ENCODE results near the gene KCNH8. TPM values are rescaled to one million over a fixed set of nuclear protein-coding genes. Genes with fewer than 3 reads are reported as not detected.

Gene KCNH8
- total and polyA plus RNA-seq, 7 donors: 0.11 to 0.24 TPM; not detected in 5

- DNase-seq: no peak
- Histone ChIP-seq H3K9me3 (no peaks in the 10 kb centered on the region), H3K36me3 (ENCODE audit: insufficient read depth in 1 of 2, low read depth in 1 of 2) (no peaks in the 10 kb centered on the region), H3K27ac (no peak overlapping the region), H3K4me3 (no peak overlapping the region), H3K27me3 (ENCODE audit: insufficient read depth in 3 of 3, low read length in 2 of 3) (no peaks in the 10 kb centered on the region), H3K4me1 (no peaks in the 10 kb centered on the region)
- no peak for ATAC-seq
- 70 to 77% (median 74%) methylated on average over 6 of the region's 6 CpGs for WGBS, 3 donors
- TF ChIP-seq, protein P1, sequence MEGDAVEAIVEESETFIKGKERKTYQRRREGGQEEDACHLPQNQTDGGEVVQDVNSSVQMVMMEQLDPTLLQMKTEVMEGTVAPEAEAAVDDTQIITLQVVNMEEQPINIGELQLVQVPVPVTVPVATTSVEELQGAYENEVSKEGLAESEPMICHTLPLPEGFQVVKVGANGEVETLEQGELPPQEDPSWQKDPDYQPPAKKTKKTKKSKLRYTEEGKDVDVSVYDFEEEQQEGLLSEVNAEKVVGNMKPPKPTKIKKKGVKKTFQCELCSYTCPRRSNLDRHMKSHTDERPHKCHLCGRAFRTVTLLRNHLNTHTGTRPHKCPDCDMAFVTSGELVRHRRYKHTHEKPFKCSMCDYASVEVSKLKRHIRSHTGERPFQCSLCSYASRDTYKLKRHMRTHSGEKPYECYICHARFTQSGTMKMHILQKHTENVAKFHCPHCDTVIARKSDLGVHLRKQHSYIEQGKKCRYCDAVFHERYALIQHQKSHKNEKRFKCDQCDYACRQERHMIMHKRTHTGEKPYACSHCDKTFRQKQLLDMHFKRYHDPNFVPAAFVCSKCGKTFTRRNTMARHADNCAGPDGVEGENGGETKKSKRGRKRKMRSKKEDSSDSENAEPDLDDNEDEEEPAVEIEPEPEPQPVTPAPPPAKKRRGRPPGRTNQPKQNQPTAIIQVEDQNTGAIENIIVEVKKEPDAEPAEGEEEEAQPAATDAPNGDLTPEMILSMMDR (IDR thresholded peaks at IDR 0.05): no peak
- intact Hi-C loops (cut with DNase I): no loop called here
Measured at GRCh38 chr3:19334120-19334519, 185.8 kb downstream of the KCNH8 start.

- TF ChIP-seq, protein P1 (IDR thresholded peaks at IDR 0.05): no peak
- H3K4me1 ChIP-seq: no peaks in the 10 kb centered on the region
- DNase-seq (no peak), ATAC-seq (no peak)
- no peaks in the 10 kb centered on the region for H3K27me3 ChIP-seq (ENCODE audit: insufficient read depth in 3 of 3, low read length in 2 of 3)
- H3K4me3 ChIP-seq: no peak overlapping the region
- WGBS, 3 donors: 92 to 93% (median 92%) methylated on average over 1 of the region's 1 CpG
- intact Hi-C loops (cut with DNase I): no loop called here
- H3K36me3 ChIP-seq (ENCODE audit: insufficient read depth in 1 of 2, low read depth in 1 of 2): no peaks in the 10 kb centered on the region
- no peak overlapping the region for H3K27ac ChIP-seq
- H3K9me3 ChIP-seq: no peaks in the 10 kb centered on the region
Measured at GRCh38 chr3:19338769-19339168, 190.5 kb downstream of the KCNH8 start.

DNA sequence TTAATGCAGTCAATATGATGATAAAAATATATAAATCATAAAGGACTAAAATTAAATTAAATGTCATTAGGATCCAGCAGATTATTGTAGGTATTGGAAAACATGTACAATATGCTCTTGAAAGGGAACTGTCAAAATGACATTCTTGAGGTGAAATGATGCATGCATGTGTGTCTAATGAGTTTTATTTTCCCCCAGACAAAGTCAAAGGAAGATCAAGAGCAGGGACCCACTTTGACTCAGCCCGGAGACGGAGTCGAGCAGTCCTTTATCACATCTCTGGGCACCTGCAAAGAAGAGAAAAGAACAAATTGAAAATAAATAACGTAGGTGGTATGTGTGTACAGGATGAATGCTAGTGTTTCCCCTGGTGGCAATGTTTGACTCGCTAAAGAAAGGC, 194.1 kb downstream of the KCNH8 start:
- ATAC-seq: no peak
- DNase-seq: no peak
- intact Hi-C loops (cut with DNase I): loop anchor here in 1 of 2 donors (10.0 kb wide), 1 partner anchor 522 kb away; no protein-coding TSS in a partner anchor
- Histone ChIP-seq H3K36me3 (ENCODE audit: insufficient read depth in 1 of 2, low read depth in 1 of 2) (no peaks in the 10 kb centered on the region), H3K27ac (no peak overlapping the region), H3K4me3 (no peak overlapping the region), H3K27me3 (ENCODE audit: insufficient read depth in 3 of 3, low read length in 2 of 3) (no peaks in the 10 kb centered on the region), H3K4me1 (no peaks in the 10 kb centered on the region), H3K9me3 (no peaks in the 10 kb centered on the region)
- 82 to 88% (median 84%) methylated on average over 5 of the region's 5 CpGs for WGBS, 3 donors
- TF ChIP-seq, protein P1 (IDR thresholded peaks at IDR 0.05): no peak

DNA sequence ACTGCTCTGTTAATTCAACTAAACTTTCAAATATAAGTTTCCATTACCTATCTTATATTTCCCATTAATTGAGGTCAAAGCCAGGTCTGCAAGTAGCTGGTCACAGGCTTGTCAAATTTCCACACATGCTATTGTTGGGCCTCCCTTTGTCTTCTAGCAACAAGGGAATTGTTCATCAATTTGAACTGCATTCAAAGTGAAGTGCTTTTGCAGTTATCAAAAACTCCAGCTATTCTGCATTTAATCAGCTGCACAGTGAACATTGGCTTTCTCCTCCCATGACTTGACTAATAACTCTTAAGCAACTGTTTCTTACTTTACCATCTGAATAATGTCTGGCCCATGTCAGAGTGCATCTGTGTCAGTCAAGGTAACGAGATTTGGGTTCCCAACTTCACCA, 198.4 kb downstream of the KCNH8 start:
- no peaks in the 10 kb centered on the region for H3K4me1 ChIP-seq
- H3K27ac ChIP-seq: no peak overlapping the region
- no peak overlapping the region for H3K4me3 ChIP-seq
- 62 to 74% (median 71%) methylated on average over 1 of the region's 1 CpG for WGBS, 3 donors
- DNase-seq (no peak), ATAC-seq (no peak)
- intact Hi-C loops (cut with DNase I): loop anchor here (5.0 to 10.0 kb wide), 3 partner anchors 196 to 521 kb away; no protein-coding TSS in a partner anchor
- H3K36me3 ChIP-seq (ENCODE audit: insufficient read depth in 1 of 2, low read depth in 1 of 2): no peaks in the 10 kb centered on the region
- TF ChIP-seq, protein P1 (IDR thresholded peaks at IDR 0.05): no peak
- H3K27me3 ChIP-seq (ENCODE audit: insufficient read depth in 3 of 3, low read length in 2 of 3): no peaks in the 10 kb centered on the region
- H3K9me3 ChIP-seq: no peaks in the 10 kb centered on the region

GRCh38 chr3:19347671-19348070, 199.4 kb downstream of the KCNH8 start:
- H3K27me3 ChIP-seq (ENCODE audit: insufficient read depth in 3 of 3, low read length in 2 of 3): no peaks in the 10 kb centered on the region
- H3K4me3 ChIP-seq: no peak overlapping the region
- no peaks in the 10 kb centered on the region for H3K9me3 ChIP-seq
- intact Hi-C loops (cut with DNase I): loop anchor here (5.0 to 10.0 kb wide), 3 partner anchors 195 to 520 kb away; no protein-coding TSS in a partner anchor
- H3K4me1 ChIP-seq: no peaks in the 10 kb centered on the region
- no peak overlapping the region for H3K27ac ChIP-seq
- whole genome bisulfite sequencing, 3 donors: 35 to 39% (median 37%) methylated on average over 7 of the region's 7 CpGs
- no peaks in the 10 kb centered on the region for H3K36me3 ChIP-seq (ENCODE audit: insufficient read depth in 1 of 2, low read depth in 1 of 2)
- DNase-seq: no peak
- TF ChIP-seq, protein P1 (IDR thresholded peaks at IDR 0.05): no peak
- ATAC-seq: no peak

Measured in psoas muscle (tissue), 8 donors.